ENCODE results near the gene MAP3K14.
A peak's percentile ranks its signal among the peaks of the same experiment; 100 is the strongest.

MAP3K14 gene

GRCh38 chr17:45222996-45223538 lies 93.8 kb downstream of the MAP3K14 start:
- H3K36me3 ChIP-seq (ENCODE audit: control insufficient read depth, insufficient read depth, low read length) = no peaks in the 10 kb centered on the region

GRCh38 chr17:45222289-45222995 lies 94.4 kb downstream of the MAP3K14 start:
- H3K79me2 ChIP-seq = no peaks in the 10 kb centered on the region
- H3K9me3 ChIP-seq (ENCODE audit: control insufficient read depth, low read length) = no peaks in the 10 kb centered on the region
- no peaks in the 10 kb centered on the region for H3K27me3 ChIP-seq (ENCODE audit: control insufficient read depth, insufficient read depth, low read length)
- no peak overlapping the region for H3K27ac ChIP-seq
- no peak overlapping the region for H3K9ac ChIP-seq
- peak overlapping the region; percentile 25 for H3K4me3 ChIP-seq (ENCODE audit: low read depth, low read length)
- H3K4me2 ChIP-seq (ENCODE audit: low read length) = peak overlapping the region; percentile 19
- no peaks in the 10 kb centered on the region for H3K36me3 ChIP-seq (ENCODE audit: control insufficient read depth, insufficient read depth, low read length)
- TF ChIP-seq CTCF (IDR thresholded peaks at IDR 0.05) = no peak
- peaks cover 3% of the 10 kb centered on the region for H3K4me1 ChIP-seq
- H2AFZ ChIP-seq = peak overlapping the region; percentile 38

More at GRCh38 chr17:45222996-45223538, 93.8 kb downstream of the MAP3K14 start:
- Histone ChIP-seq H3K9ac (no peak overlapping the region), H3K4me2 (ENCODE audit: low read length) (peak overlapping the region; percentile 19), H3K27ac (no peak overlapping the region), H3K9me3 (ENCODE audit: control insufficient read depth, low read length) (no peaks in the 10 kb centered on the region), H3K27me3 (ENCODE audit: control insufficient read depth, insufficient read depth, low read length) (no peaks in the 10 kb centered on the region), H2AFZ (no peak overlapping the region), H3K79me2 (no peaks in the 10 kb centered on the region), H3K4me1 (peaks cover 3% of the 10 kb centered on the region), H3K4me3 (ENCODE audit: low read depth, low read length) (peak overlapping the region; percentile 25)
- no peak for TF ChIP-seq CTCF (IDR thresholded peaks at IDR 0.05)

- Histone ChIP-seq H3K4me1 (peaks cover 3% of the 10 kb centered on the region), H3K4me3 (ENCODE audit: low read depth, low read length) (no peak overlapping the region), H3K36me3 (ENCODE audit: control insufficient read depth, insufficient read depth, low read length) (no peaks in the 10 kb centered on the region), H3K9me3 (ENCODE audit: control insufficient read depth, low read length) (no peaks in the 10 kb centered on the region), H3K9ac (no peak overlapping the region), H3K27me3 (ENCODE audit: control insufficient read depth, insufficient read depth, low read length) (no peaks in the 10 kb centered on the region), H2AFZ (no peak overlapping the region), H3K27ac (no peak overlapping the region), H3K4me2 (ENCODE audit: low read length) (peak overlapping the region; percentile 19), H3K79me2 (no peaks in the 10 kb centered on the region)
- no peak for TF ChIP-seq CTCF (IDR thresholded peaks at IDR 0.05)
These were observed 94.9 kb downstream of the MAP3K14 start for GRCh38 chr17:45222014-45222288.

GRCh38 chr17:45221081-45222013 lies 95.5 kb downstream of the MAP3K14 start, which contains the start of gene FMNL1:
FMNL1 (plus strand) TSS chr17:45221885; CDS start chr17:45222125, 240 bp downstream.
- peak within 1 kb of the TSS; percentile 47 for H3K4me3 ChIP-seq (ENCODE audit: low read depth, low read length)
- no peak within 1 kb of the TSS for H3K9ac ChIP-seq
- peaks cover 3% of the 10 kb centered on the region for H3K4me1 ChIP-seq
- peak within 1 kb of the TSS; percentile 65 for H2AFZ ChIP-seq
- H3K27ac ChIP-seq = no peak within 1 kb of the TSS
- peak within 1 kb of the TSS; percentile 92 for H3K4me2 ChIP-seq (ENCODE audit: low read length)
- no peak for TF ChIP-seq CTCF (IDR thresholded peaks at IDR 0.05)
- no peaks in the 10 kb centered on the region for H3K27me3 ChIP-seq (ENCODE audit: control insufficient read depth, insufficient read depth, low read length)
- H3K9me3 ChIP-seq (ENCODE audit: control insufficient read depth, low read length) = no peaks in the 10 kb centered on the region
- H3K36me3 ChIP-seq (ENCODE audit: control insufficient read depth, insufficient read depth, low read length) = no peaks in the 10 kb centered on the region
- H3K79me2 ChIP-seq = no peaks in the 10 kb centered on the region
